GM18498 (cell line): ENCODE measurements around the gene SLC2A14.
"Not testable (repeated sequence)": the region's sequence is repeated elsewhere in the genome, so short reads cannot be mapped to it uniquely, and the experiment has no call there.

Experiments used
- ATAC-seq: cut with Tn5 transposase; IDR thresholded peaks from one replicate; pipeline ENCODE4 v1.9.1; 2021; ENCODE audit warnings: mild to moderate bottlenecking, moderate library complexity; ENCODE audit not compliant: unreplicated experiment

SLC2A14 gene

GRCh38 chr12:7872566-7873319, at the start of gene SLC2A14:
SLC2A14 (minus strand) TSS chr12:7872915; CDS start chr12:7869880, 3,035 bp downstream.
- no peak for ATAC-seq

GRCh38 chr12:7921181-7921580, 48.5 kb upstream of the SLC2A14 start:
- not testable (repeated sequence) for ATAC-seq

- ATAC-seq: not testable (repeated sequence)
Measured at GRCh38 chr12:7918268-7918590, 45.5 kb upstream of the SLC2A14 start.

- no peak for ATAC-seq
Measured at GRCh38 chr12:7917392-7918267, 44.9 kb upstream of the SLC2A14 start.

GRCh38 chr12:7916936-7917335, 44.2 kb upstream of the SLC2A14 start:
- no peak for ATAC-seq

GRCh38 chr12:7915661-7916403, 43.1 kb upstream of the SLC2A14 start:
- no peak for ATAC-seq

- ATAC-seq: not testable (repeated sequence)
Measured at GRCh38 chr12:7910106-7910505, 37.4 kb upstream of the SLC2A14 start.

- ATAC-seq: no peak
Measured at GRCh38 chr12:7907009-7907408, 34.3 kb upstream of the SLC2A14 start.

GRCh38 chr12:7906303-7906702, 33.6 kb upstream of the SLC2A14 start:
- not testable (repeated sequence) for ATAC-seq

GRCh38 chr12:7905600-7906125, 32.9 kb upstream of the SLC2A14 start:
- ATAC-seq: not testable (repeated sequence)

- ATAC-seq: no peak
Measured at GRCh38 chr12:7905071-7905470, 32.4 kb upstream of the SLC2A14 start.

- ATAC-seq: not testable (repeated sequence)
Measured at GRCh38 chr12:7902416-7902815, 29.7 kb upstream of the SLC2A14 start.

- no peak for ATAC-seq
Measured at GRCh38 chr12:7899755-7900154, 27.0 kb upstream of the SLC2A14 start.

- not testable (repeated sequence) for ATAC-seq
Measured at GRCh38 chr12:7896726-7897125, 24.0 kb upstream of the SLC2A14 start.

- ATAC-seq: no peak
Measured at GRCh38 chr12:7892186-7892980, 19.7 kb upstream of the SLC2A14 start.

GRCh38 chr12:7884689-7885088, 12.0 kb upstream of the SLC2A14 start:
- ATAC-seq: no peak

GRCh38 chr12:7881736-7882120, 9.0 kb upstream of the SLC2A14 start:
- ATAC-seq: not testable (repeated sequence)

- ATAC-seq: not testable (repeated sequence)
Measured at GRCh38 chr12:7880952-7881735, 8.4 kb upstream of the SLC2A14 start.

- ATAC-seq: no peak
Measured at GRCh38 chr12:7879246-7879645, 6.5 kb upstream of the SLC2A14 start.
